Measurements from ENCODE around the gene OSBP2.

The OSBP2 gene

DNA sequence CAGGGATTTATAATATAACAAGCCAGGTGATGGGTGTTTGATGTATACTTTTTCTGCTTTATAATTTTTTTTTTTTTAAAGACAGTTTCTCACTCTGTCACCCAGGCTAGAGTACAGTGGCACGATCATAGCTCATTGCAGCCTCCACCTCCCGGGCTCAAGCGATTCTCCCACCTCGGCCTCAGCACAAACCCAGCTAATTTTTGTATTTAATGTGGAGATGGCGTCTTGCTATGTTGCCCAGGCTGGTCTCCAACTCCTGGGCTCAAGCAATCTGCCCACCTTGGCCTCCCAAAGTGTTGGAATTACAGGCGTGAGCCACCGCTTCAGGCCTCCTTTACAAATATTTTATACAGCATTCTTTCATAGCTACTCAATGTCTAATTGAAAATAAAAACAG is 225.3 kb downstream of the OSBP2 start:
- FAIRE-seq, result no peak

GRCh38 chr22:30920407-30920806 is 225.7 kb downstream of the OSBP2 start:
- peak; percentile 39 for FAIRE-seq

- no peak for FAIRE-seq
These were observed 226.4 kb downstream of the OSBP2 start for GRCh38 chr22:30921108-30921507.

DNA sequence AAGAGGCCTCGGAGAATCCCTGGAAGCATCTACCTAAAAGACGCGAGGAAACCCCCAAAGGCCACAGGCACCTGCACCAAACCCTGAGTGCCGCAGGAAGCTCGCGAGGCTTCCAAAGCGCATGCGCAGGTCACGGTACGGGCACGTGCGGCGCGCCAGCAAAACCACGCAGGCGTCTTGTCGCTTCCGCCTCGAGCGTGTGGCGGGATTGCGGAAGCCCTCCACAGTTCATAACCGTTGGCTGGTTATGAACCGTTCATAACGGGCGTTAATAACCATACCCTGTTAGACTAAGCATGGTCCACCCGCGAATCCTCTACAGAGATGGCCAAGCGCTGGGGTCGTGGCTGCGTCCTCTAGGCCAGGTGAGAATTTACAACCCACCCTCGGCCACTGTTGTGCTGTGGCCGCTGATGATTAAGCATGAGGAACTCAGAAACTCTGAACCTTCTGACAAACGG is 227.5 kb downstream of the OSBP2 start:
- no peak for FAIRE-seq

DNA sequence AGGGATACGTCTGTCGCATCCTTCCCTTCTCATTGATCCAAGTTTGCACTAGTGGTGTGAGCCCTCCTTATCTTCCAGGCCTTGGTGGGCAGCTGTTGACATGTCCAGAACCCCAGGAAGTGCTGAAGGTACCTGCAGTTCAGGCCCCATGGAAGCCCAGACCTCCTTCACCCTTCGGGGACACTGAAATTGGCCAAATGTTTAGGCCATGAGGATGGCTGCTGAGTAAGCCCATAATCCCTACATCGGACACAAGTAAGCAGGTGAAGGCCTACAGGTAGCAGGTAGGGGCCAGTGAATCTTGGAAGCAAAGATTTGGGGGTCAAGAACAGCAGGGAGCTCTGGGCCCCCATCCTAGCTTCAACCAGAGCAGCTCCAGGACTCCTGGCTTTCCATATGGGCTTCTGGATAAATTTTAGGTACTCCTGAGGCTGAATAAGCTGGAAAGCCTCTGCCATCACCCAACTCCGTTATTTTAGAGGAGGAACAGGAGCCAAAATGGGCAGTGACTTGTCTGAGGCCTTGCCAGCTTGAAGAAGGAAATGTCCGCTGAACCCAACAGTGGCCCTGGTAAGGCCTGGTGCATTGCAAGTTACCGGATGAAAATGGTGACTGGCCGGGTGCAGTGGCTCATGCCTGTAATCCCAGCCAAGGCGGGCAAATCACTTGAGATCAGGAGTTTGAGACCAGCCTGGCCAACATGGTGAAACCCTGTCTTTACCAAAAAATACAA is 228.7 kb downstream of the OSBP2 start:
- FAIRE-seq, result no peak

DNA sequence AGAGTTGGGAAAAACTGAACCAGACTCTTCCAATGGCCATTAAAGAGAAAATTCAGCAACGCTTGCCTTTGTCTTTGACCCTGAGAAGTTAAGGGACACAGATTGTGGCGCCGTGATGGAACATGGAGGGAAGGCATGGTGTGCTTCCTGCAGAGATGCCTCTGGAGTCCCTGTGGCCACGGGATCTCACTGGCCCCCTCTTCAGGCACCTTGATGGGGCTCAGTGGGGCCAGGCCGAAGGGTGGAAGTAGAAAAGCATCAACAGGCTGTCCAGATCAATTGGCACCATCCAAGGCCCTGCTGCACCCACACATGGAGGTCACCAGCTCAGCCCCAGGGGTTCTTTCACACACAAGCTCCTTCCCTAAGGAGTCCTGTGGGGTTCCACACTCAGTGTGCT is 231.0 kb downstream of the OSBP2 start:
- FAIRE-seq, result no peak

DNA sequence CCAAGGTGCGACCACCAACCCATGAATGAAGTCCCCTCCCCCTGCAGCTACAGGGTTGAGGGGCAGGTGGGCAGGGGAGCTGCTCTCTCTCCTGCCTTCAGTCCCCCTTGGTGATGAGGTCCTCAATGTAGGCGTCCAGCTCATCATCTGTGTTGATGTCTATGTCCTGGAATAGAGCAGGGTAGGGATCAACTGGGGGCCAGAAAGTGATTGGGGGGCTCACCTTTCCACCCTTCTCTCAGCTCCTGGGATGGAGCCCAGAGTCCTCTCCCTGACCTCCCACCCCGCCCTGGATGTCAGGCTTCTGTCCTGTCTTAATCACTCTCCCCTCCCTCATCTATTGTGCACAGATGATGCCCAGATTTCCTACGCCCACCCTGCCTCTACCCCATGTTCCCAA is 232.0 kb downstream of the OSBP2 start:
- FAIRE-seq, result no peak

DNA sequence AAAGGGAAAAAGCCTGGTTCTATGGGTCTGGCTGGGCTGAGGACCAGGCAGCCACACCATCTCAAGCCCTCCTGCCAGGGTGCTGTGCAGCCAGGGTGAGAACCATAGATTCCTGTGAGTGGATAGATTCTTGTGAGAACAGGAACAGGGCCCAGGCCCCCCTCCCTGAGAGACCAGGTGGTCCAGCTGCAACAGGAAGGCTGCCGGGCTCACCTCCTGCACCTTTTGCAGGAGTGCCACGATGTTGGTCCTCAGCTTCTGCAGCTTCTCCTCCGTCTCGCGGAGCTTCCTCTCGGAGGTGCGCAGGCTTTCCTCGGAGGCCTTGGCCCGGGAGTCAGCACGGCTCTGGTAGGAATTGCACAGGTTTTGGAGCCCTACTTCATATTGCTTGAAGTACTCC is 233.1 kb downstream of the OSBP2 start:
- FAIRE-seq, result no peak

GRCh38 chr22:30928401-30928800 is 233.7 kb downstream of the OSBP2 start:
- no peak for FAIRE-seq

- FAIRE-seq, result no peak
These were observed 235.6 kb downstream of the OSBP2 start for GRCh38 chr22:30930228-30930627.

GRCh38 chr22:30931541-30932300 is 237.0 kb downstream of the OSBP2 start:
- no peak for FAIRE-seq

GRCh38 chr22:30932661-30933060 is 238.0 kb downstream of the OSBP2 start:
- FAIRE-seq, result no peak

GRCh38 chr22:30933457-30933856 is 238.8 kb downstream of the OSBP2 start:
- FAIRE-seq, result no peak

DNA sequence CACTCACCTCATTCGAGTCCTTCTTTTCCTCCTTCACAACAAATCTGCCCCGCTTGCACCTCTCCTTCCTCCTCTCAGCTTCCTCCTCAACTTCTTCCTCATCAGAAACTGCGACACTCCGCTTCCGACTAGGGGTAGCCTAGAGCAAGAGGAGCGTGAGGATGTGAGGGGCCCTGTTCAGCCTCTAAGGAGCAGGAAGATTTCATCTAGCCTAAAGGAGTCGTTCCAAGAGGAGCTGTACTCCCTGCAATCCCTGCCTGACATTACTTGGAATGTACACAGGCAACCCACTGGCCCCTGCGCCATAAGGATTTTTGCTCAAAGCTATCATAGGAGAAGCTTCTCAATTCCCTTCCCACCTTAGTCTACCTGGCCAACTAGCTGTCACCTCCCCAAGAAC is 239.4 kb downstream of the OSBP2 start:
- FAIRE-seq, result no peak

DNA sequence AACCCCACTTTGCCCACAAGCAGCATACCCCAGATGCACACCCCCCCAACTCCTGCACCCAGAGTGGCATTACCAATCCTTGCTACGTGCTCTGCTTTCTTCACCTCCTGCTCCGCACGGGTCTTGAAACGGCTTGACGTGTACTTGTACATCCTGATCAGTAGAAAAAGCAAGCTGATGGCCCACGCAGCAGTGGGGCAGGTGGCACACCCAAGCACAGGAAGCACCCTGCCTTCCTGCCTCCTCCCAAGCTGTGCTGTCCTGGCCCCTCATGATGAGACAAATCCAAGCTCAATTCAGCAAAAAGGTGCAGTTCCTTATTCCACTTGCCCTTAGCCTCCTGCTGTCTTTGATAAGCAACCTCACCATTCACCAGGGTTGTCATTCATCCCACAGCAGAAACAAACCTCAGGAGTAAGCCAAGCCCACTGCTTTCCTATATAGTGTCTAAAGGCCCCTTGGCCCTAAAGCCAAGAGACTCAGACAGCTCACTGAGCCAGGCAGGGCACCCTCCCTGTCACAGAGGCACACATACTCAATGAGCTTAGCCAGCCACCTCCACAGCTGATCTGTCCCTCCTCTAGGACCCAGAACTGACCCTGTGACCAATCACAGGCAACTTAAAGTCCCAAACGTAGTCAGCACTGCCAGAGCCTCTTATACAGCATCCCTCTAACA is 246.2 kb downstream of the OSBP2 start:
- FAIRE-seq, result no peak

DNA sequence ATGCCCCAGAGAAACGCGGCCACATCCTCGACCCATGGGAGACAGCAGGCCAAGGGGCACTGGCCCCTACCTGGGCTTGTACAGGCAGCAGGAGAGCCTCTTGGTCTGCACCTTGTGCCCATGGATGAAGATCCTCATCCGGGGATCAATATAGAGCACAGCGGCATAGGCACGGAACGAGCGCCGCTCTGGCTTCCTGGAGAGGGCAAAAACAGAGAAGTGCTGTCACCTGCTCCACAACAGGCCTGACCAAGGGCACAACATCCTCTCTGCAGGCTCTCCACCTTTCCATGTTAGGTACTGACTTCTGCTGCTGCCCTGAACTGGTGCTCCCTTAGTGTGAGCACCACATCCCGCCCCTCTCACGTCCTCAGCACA is 246.7 kb downstream of the OSBP2 start:
- FAIRE-seq, result no peak

- FAIRE-seq, result no peak
These were observed 248.7 kb downstream of the OSBP2 start for GRCh38 chr22:30943368-30943767.

DNA sequence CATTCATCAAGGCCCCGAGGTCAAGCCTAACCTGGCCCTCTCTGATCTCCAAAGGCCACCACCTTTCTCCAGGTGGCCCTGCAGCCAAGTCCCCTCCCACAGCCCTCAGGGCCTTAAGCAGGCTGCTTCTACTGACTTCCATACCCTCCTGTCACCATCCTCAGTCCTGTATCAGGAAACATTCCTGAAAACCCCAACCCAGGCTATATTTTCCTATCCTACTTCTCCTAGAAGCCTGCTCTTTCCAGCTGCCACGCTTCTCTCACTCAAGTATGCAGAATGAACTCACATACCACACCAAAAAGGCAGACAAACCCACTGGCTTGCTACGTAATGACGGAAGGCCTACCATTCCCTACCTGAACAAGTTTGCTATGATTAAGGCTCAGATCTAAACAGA is 250.3 kb downstream of the OSBP2 start:
- no peak for FAIRE-seq

- FAIRE-seq, result no peak
These were observed 251.0 kb downstream of the OSBP2 start for GRCh38 chr22:30945653-30946052.

- no peak for FAIRE-seq
These were observed 251.7 kb downstream of the OSBP2 start for GRCh38 chr22:30946354-30946753.

- FAIRE-seq, result no peak
These were observed 252.6 kb downstream of the OSBP2 start for GRCh38 chr22:30947173-30947815.

- FAIRE-seq, result peak; percentile 77
These were observed 253.3 kb downstream of the OSBP2 start for GRCh38 chr22:30947816-30948454.

DNA sequence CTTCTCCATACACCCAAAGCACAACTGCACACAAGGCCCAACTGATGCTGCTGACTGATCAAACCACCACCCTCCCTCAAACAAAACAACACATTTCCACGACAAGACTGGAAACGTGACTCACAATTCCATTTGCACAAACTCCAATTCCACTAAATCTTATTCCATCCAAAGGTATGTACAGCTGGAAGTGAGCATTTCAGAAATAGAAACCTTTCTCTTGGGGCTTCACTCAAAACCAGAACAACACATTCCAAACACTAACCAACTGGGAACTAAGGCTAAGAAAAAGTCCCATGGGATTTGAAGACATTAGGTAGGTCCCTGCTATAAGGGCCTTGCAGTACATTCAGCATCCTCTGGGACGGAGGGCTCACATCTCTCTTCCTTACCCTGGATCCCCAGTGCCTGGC is 254.3 kb downstream of the OSBP2 start:
- no peak for FAIRE-seq
